Lung (tissue), 12 donors: ENCODE measurements around the gene ATF6B. TPM values are rescaled to one million over a fixed set of nuclear protein-coding genes. Genes with fewer than 3 reads are reported as not detected.
A peak's percentile ranks its signal among the peaks of the same experiment; 100 is the strongest.

Source experiments
- ATAC-seq: fragments of 200-7000 bp; cut with Tn5 transposase; one replicate; pipeline ENCODE4 v1.9.1; 2020; ENCODE audit warnings: moderate number of reproducible peaks; ENCODE audit not compliant: insufficient read depth, low FRiP score
- DNase-seq, 3 donors: peaks; one replicate each; pipeline ENCODE4 v3.0.0-alpha.2; 2013 to 2017
- H3K27ac ChIP-seq, 2 donors: one replicate each; pipeline ENCODE4 v1.5.1; 2013; ENCODE audit warnings: mild to moderate bottlenecking in 2 of 2, moderate library complexity in 2 of 2, control low read depth in 1 of 2, inconsistent platforms in 1 of 2, low read depth in 1 of 2, low read length in 1 of 2
- H3K27me3 ChIP-seq, 3 donors: one replicate each; pipeline ENCODE4 v1.5.1; 2013; ENCODE audit warnings: low read length in 2 of 3; ENCODE audit not compliant: control insufficient read depth in 3 of 3, insufficient read depth in 3 of 3
- H3K36me3 ChIP-seq, 4 donors: one replicate each; pipeline ENCODE4 v1.5.1; 2013; ENCODE audit warnings: low read length in 4 of 4, mild to moderate bottlenecking in 1 of 4, moderate library complexity in 1 of 4; ENCODE audit not compliant: control insufficient read depth in 4 of 4, insufficient read depth in 4 of 4
- H3K4me1 ChIP-seq, 5 donors: one replicate each; pipeline ENCODE4 v1.5.1; 2013; ENCODE audit warnings: low read length in 5 of 5, mild to moderate bottlenecking in 2 of 5, moderate library complexity in 1 of 5; ENCODE audit not compliant: control insufficient read depth in 5 of 5, insufficient read depth in 5 of 5
- H3K4me3 ChIP-seq: one replicate; pipeline ENCODE4 v1.5.1; 2013; ENCODE audit warnings: mild to moderate bottlenecking, control low read depth, moderate library complexity
- H3K9ac ChIP-seq, 2 donors: one replicate each; pipeline ENCODE4 v1.5.1; 2013; ENCODE audit warnings: low read length in 2 of 2, control low read depth in 1 of 2; ENCODE audit not compliant: insufficient read depth in 1 of 2
- H3K9me3 ChIP-seq, 4 donors: one replicate each; pipeline ENCODE4 v1.5.1; 2013; ENCODE audit warnings: low read length in 3 of 4, mild to moderate bottlenecking in 1 of 4, moderate library complexity in 1 of 4; ENCODE audit not compliant: control insufficient read depth in 4 of 4, insufficient read depth in 3 of 4
- WGBS, 2 donors: extraction: QIAGEN DNeasy Blood & Tissue Kit; methylation state at CpG; one replicate each; pipeline ENCODE4 v1.1.7; 2013; 5-methylcytosine and 5-hydroxymethylcytosine counted together
- polyA plus RNA-seq, 2 donors: library from polyadenylated mRNA; stranded (reverse); fragments of 200-250 nt; gene quantifications; one replicate each; pipeline ENCODE4 v1.2.1, GENCODE V29; 2013
- total RNA-seq, 2 donors: library from RNA; depleted of rRNA in 1 of 2; stranded (reverse); fragments of >200 nt in 1 of 2; gene quantifications; one replicate each; pipeline ENCODE4 v1.2.1, GENCODE V29; 2014 to 2021
- TF ChIP-seq, protein P1 (sequence below): IDR thresholded peaks from 2 replicates; pipeline ENCODE4 v1.5.1; 2012; ENCODE audit warnings: mild to moderate bottlenecking; ENCODE audit errors: control extremely low read depth, extremely low read depth
- donor health status: control.
- donor health status: control.
- donor health status: Bipolar disorder and iron deficiency.
- donor health status: healthy.
- donor health status: DM: yes; HTN: yes; CAD: no.

ATF6B gene
- total and polyA plus RNA-seq, 4 donors: 50.1 to 101 (median 62.4) TPM

DNA sequence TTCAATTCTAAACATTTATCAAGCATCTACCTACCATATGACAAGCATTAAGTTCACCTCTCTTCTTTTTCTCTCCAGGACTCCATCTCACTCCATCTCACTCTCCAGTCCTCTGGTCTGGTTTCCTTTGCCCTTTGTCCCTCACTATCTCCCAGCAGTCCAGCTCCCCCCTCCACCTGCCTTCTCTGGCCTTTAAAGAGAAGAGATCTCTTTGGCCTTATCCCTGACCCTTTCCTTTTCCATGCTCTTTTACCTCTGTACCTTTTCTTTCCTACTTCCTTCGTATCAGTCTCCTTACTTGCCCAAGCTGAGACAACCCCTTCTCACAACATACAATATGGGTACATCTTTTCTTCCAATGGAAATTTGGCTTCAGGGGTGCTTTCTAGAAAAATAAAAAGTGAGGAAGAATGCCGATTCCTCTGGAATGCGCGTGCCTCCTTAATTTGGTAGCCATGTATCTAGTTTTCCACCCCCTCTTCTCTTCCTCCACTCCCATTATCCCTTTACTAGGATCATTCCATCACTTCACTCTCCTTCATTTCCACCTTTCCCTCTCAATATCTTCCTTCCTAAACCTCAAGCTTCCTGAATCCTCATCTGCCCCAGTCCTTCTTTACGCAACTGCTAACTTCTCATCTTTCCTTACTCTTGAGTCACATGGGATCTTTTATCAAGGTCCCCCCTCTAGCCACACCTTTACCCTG, 48.6 kb upstream of the ATF6B start:
- WGBS, 2 donors: 17 to 27% methylated on average over 5 of the region's 5 CpGs
- TF ChIP-seq, protein P1, sequence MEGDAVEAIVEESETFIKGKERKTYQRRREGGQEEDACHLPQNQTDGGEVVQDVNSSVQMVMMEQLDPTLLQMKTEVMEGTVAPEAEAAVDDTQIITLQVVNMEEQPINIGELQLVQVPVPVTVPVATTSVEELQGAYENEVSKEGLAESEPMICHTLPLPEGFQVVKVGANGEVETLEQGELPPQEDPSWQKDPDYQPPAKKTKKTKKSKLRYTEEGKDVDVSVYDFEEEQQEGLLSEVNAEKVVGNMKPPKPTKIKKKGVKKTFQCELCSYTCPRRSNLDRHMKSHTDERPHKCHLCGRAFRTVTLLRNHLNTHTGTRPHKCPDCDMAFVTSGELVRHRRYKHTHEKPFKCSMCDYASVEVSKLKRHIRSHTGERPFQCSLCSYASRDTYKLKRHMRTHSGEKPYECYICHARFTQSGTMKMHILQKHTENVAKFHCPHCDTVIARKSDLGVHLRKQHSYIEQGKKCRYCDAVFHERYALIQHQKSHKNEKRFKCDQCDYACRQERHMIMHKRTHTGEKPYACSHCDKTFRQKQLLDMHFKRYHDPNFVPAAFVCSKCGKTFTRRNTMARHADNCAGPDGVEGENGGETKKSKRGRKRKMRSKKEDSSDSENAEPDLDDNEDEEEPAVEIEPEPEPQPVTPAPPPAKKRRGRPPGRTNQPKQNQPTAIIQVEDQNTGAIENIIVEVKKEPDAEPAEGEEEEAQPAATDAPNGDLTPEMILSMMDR: no peak
- H3K27ac ChIP-seq: peak overlapping the region; percentile 88 to 95
- H3K9me3 ChIP-seq: no peaks in the 10 kb centered on the region
- H3K36me3 ChIP-seq: peaks cover 0 to 10% (median 6%) of the 10 kb centered on the region in 4 donors
- H3K4me1 ChIP-seq: peaks cover 7 to 48% (median 25%) of the 10 kb centered on the region in 5 donors
- no peaks in the 10 kb centered on the region for H3K27me3 ChIP-seq
- peak overlapping the region; percentile 74 to 76 for H3K9ac ChIP-seq
- no peak overlapping the region for H3K4me3 ChIP-seq
- DNase-seq (no peak), ATAC-seq (no peak)

DNA sequence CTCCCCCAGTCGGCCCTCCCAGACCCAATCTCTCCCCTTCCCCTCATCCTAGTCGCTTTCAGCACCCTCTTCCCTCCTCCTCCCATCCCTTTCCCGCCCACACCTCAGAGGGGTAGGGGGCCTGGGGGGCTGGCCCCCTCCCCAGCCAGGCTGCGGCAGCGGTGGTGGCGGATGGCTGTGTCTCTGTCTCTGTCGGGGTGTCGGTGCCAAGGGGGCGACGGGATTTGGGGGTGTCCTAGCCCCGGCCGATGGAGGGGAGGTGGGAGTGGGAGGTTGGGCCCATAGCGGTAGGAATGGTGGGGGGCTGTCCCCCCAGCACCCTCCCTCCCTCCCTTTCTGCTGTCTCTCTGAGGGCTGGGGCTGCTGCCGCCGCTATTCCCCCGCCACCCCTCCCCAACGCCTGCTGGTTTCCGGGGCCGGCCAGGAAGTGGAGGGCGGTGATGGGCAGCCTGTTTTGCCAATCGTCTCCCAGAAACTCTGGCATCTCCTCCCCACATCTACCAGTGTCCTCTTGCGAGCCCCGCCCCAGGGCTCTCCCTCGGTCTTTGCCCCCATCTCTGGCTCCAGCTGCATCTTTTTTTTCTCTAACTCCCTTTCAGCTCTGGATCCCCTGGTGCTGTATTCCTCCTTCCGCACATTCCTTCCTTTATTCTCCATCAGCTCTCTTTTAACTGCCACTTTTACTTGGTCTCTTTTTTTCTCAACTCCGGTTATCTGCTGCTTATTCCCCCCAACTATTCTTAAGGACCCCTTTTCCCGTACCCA, 47.8 kb upstream of the ATF6B start, which contains the start of gene AGPAT1:
Gene AGPAT1, minus strand, starts transcription at position 374 of the 765 bp plus-strand sequence. CDS start 4,588 bp downstream, outside the sequence.
- ATAC-seq (peak; percentile 71), DNase-seq (peak; percentile 98 to 99 (median 98))
- H3K36me3 ChIP-seq: peaks cover 0 to 11% (median 6%) of the 10 kb centered on the region in 4 donors
- peak within 1 kb of the TSS; percentile 88 to 95 for H3K27ac ChIP-seq
- TF ChIP-seq, protein P1: no peak
- no peaks in the 10 kb centered on the region for H3K9me3 ChIP-seq
- no peaks in the 10 kb centered on the region for H3K27me3 ChIP-seq
- H3K4me1 ChIP-seq: peaks cover 4 to 48% (median 25%) of the 10 kb centered on the region in 5 donors
- peak within 1 kb of the TSS; percentile 63 for H3K4me3 ChIP-seq
- WGBS, 2 donors: 1% methylated on average over 22 to 27 of the region's 27 CpGs
- H3K9ac ChIP-seq: peak within 1 kb of the TSS; percentile 79 to 84

- H3K36me3 ChIP-seq: peaks cover 0 to 15% (median 10%) of the 10 kb centered on the region in 4 donors
- no peaks in the 10 kb centered on the region for H3K27me3 ChIP-seq
- peak overlapping the region in 1 of 2 donors; percentile 83 for H3K27ac ChIP-seq
- ATAC-seq: no peak
- H3K9ac ChIP-seq: peak overlapping the region; percentile 79 to 84
- WGBS, 2 donors: 18 to 36% methylated on average over 2 of the region's 2 CpGs
- H3K4me3 ChIP-seq: peak overlapping the region; percentile 63
- TF ChIP-seq, protein P1: no peak
- no peaks in the 10 kb centered on the region for H3K9me3 ChIP-seq
- no peak for DNase-seq
- peaks cover 4 to 48% (median 25%) of the 10 kb centered on the region in 5 donors for H3K4me1 ChIP-seq
Observed at GRCh38 chr6:32175322-32175710, 47.3 kb upstream of the ATF6B start.
